ENCODE results near the gene VEGFA.

VEGFA gene

GRCh38 chr6:43823390-43823789 lies 53.4 kb downstream of the VEGFA start:
- TF ChIP-seq SIN3A (IDR thresholded peaks at IDR 0.05; ENCODE audit: borderline replicate concordance, insufficient read depth, low read length) (no peak), REST (IDR thresholded peaks at IDR 0.05; ENCODE audit: insufficient read depth in 1 of 2, low read depth in 2 of 2, low read length in 2 of 2) (no peak)

- TF ChIP-seq FOXP2 (optimal IDR thresholded peaks at IDR 0.05; ENCODE audit: borderline replicate concordance, extremely low read depth, extremely low read length, insufficient read depth) = no peak
- TF ChIP-seq REST (IDR thresholded peaks at IDR 0.05; ENCODE audit: insufficient read depth in 1 of 2, low read depth in 2 of 2, low read length in 2 of 2) = no peak
- no peak for TF ChIP-seq SIN3A (IDR thresholded peaks at IDR 0.05; ENCODE audit: borderline replicate concordance, insufficient read depth, low read length)
- TF ChIP-seq POLR2AphosphoS5 (IDR thresholded peaks at IDR 0.05; ENCODE audit: low read depth, low read length) = no peak
- TF ChIP-seq TAF1 (IDR thresholded peaks at IDR 0.05; ENCODE audit: borderline replicate concordance, insufficient read depth, low read length) = no peak
Measured at GRCh38 chr6:43823879-43824702, 54.1 kb downstream of the VEGFA start.

GRCh38 chr6:43824703-43825064 lies 54.7 kb downstream of the VEGFA start:
- no peak for TF ChIP-seq REST (IDR thresholded peaks at IDR 0.05; ENCODE audit: insufficient read depth in 1 of 2, low read depth in 2 of 2, low read length in 2 of 2)
- TF ChIP-seq SIN3A (IDR thresholded peaks at IDR 0.05; ENCODE audit: borderline replicate concordance, insufficient read depth, low read length) = no peak
- TF ChIP-seq POLR2AphosphoS5 (IDR thresholded peaks at IDR 0.05; ENCODE audit: low read depth, low read length) = no peak
- TF ChIP-seq TAF1 (IDR thresholded peaks at IDR 0.05; ENCODE audit: borderline replicate concordance, insufficient read depth, low read length) = no peak
- no peak for TF ChIP-seq FOXP2 (optimal IDR thresholded peaks at IDR 0.05; ENCODE audit: borderline replicate concordance, extremely low read depth, extremely low read length, insufficient read depth)

- TF ChIP-seq REST (IDR thresholded peaks at IDR 0.05; ENCODE audit: insufficient read depth in 1 of 2, low read depth in 2 of 2, low read length in 2 of 2) = no peak
- TF ChIP-seq POLR2AphosphoS5 (IDR thresholded peaks at IDR 0.05; ENCODE audit: low read depth, low read length) = no peak
- peak; percentile 39 for TF ChIP-seq FOXP2 (optimal IDR thresholded peaks at IDR 0.05; ENCODE audit: borderline replicate concordance, extremely low read depth, extremely low read length, insufficient read depth)
- TF ChIP-seq SIN3A (IDR thresholded peaks at IDR 0.05; ENCODE audit: borderline replicate concordance, insufficient read depth, low read length) = no peak
- no peak for TF ChIP-seq TAF1 (IDR thresholded peaks at IDR 0.05; ENCODE audit: borderline replicate concordance, insufficient read depth, low read length)
Measured at GRCh38 chr6:43825187-43826115, 55.4 kb downstream of the VEGFA start.

All from PFSK-1 (cell line).